Measurements from ENCODE around the gene RPS6KC1. TPM values are rescaled to one million over a fixed set of nuclear protein-coding genes. Genes with fewer than 3 reads are reported as not detected.

The RPS6KC1 gene
- total RNA-seq, result 34.4 and 47.2 TPM in 2 replicates

DNA sequence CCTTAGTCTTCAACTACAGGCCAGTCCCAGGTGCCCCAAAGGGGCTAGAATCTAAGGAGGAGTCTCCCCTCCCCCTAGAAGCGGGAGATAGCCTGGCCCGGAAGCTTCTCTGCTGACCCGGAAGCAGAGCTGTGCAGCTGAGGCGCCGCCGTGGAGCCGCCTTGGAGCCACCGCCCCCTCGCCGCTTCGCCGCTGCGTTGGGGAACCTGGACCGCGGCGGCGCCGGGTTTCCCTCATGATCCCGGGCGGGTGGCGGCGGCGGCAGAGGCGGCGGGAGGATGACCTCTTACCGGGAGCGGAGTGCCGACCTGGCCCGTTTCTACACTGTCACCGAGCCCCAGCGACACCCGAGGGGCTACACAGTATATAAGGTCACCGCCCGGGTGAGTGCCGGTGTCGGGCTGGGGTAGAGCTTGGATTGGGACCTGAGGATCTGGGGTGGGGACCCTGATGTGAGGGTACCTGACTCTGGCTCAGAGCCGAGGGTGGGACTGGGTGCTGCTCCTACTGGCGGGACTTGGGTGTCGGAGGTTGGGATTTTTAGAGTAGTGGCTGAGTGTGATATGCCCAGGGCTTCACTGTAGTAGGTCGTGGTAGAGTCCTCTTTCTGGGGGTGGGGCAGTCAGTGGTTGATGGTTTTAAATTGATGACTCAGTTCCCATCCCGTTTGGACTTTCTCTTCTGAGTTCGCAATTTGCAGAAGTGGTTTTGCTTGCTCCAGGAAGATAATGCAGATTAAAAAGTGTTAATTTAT is at the start of gene RPS6KC1:
TSS of gene RPS6KC1 (plus strand) at position 115 of the 754 bp plus-strand sequence. CDS start at position 279, 164 bp downstream.

DNA sequence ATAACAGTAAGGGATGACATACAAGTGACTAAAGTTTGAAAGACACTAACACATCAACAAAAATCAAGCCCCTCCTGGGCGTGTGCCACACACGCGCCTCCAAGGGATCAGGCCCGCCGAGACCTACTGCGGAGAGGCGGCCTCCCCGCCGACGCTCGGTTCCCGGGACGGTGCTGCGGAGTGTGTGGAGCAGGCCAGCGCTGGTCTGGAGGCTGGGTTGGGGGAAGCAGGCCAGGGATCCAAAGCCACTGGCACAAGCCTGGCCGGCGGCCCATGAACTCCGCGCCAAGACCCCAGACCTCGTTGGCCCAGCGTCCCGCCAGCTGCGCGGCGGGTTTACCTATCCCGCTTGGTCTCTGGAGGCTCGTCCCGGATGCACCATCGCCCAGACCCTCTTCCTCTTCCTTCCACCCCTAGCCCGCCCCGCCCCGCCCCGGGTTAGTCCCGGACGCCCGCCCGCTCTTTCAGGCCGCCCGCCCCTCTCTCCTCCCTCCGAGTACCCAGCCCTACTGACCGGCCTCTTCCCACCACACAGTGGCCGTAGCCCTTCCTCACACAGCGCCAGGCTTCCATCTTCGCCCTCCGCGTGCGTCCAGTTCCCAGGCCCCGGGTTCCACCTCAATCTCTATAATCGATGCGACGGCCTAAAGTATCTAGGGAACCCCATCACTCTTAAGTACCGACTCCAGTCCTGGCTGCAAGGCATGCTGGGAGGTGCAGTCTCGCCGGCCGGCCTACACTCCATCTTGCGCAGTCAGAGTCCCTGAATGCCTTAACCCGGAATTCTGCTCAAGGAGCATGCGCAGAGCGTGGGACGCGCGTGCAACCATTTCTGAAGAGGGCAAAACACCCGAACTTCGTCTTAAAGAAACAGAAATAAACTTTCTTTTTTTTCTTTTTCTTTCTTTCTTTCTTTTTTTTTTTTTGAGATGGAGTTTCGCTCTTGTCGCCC is 35.7 kb upstream of the RPS6KC1 start, which contains the start of gene ANGEL2:
TSS of gene ANGEL2 (minus strand) at position 769 of the 952 bp plus-strand sequence. CDS start at position 573, 196 bp downstream.

Other genes with a start within 250 kb of the RPS6KC1 start
- gene SPATA45, start 203.6 kb upstream of the RPS6KC1 start, total RNA-seq, result not detected in 2 replicates
- 9.5 and 10.1 TPM in 2 replicates for gene FLVCR1, start 193.0 kb upstream of the RPS6KC1 start, total RNA-seq
- gene VASH2, start 100.7 kb upstream of the RPS6KC1 start, total RNA-seq, result 1.4 and 2.4 TPM in 2 replicates
- 42.8 and 46.9 TPM in 2 replicates for gene ANGEL2, start 35.4 kb upstream of the RPS6KC1 start, total RNA-seq